ENCODE data around the gene SRSF10.

- TF ChIP-seq CTCF (IDR thresholded peaks at IDR 0.05; ENCODE audit: low read depth, low read length) = no peak
- no peak for TF ChIP-seq EZH2phosphoT487 (IDR thresholded peaks at IDR 0.05; ENCODE audit: low read depth)
These were observed 65.2 kb downstream of the SRSF10 start for GRCh38 chr1:23914921-23915320.
